ENCODE results near the gene ADAMTS18.

ADAMTS18 gene

GRCh38 chr16:77449208-77449607 lies 14.4 kb upstream of the ADAMTS18 start:
- DNase-seq (ENCODE audit: low spot score in 2 of 2), result no peak
- H3K36me3 ChIP-seq (replicated peaks), result no peaks in the 10 kb centered on the region
- no peaks in the 10 kb centered on the region for H3K9me3 ChIP-seq
- no peaks in the 10 kb centered on the region for H3K4me1 ChIP-seq
- H3K4me3 ChIP-seq, result no peak overlapping the region
- no peaks in the 10 kb centered on the region for H3K27me3 ChIP-seq (ENCODE audit: low read depth)
- in situ Hi-C loops (cut with MboI; ENCODE audit: low sequenced_read_pairs), result no loop called here

DNA sequence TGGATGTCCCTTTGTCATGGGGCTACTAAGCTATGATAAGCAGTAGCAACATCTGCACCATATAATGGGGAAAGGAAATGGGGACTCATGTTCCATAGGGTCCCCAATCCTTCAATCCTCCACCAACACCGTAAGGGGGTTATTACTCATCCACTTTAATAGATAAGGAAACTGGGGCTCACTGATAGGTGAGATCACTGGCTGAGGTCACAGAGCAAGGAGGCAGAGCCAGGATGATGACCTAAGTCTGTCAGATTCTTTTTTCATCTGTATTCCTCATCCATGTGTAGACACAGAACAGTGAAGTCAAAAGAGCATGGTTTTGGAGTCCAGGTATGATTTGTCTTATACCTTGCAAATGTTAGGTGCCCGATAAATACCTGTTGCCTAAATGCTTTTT lies 10.5 kb upstream of the ADAMTS18 start:
- Histone ChIP-seq H3K4me1 (no peaks in the 10 kb centered on the region), H3K36me3 (replicated peaks) (no peaks in the 10 kb centered on the region), H3K9me3 (no peaks in the 10 kb centered on the region), H3K4me3 (no peak overlapping the region), H3K27me3 (ENCODE audit: low read depth) (no peaks in the 10 kb centered on the region)
- in situ Hi-C loops (cut with MboI; ENCODE audit: low sequenced_read_pairs), result no loop called here
- no peak for DNase-seq (ENCODE audit: low spot score in 2 of 2)

DNA sequence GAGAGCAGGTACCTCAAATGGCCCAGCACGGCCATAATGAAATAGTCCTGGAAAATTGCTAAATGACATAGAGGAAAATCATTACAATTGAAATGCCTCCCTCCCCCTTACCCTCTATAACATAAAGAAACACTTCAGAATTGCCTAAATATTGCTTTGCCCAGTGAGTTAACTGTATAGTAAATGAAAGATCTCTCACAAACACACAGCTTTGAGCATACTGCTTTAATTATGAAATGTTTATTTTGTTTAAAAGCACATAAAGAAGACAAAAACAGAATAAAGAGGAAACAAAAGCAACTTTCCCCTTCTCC lies 9.3 kb upstream of the ADAMTS18 start:
- Histone ChIP-seq H3K4me1 (no peaks in the 10 kb centered on the region), H3K27me3 (ENCODE audit: low read depth) (no peaks in the 10 kb centered on the region), H3K9me3 (no peaks in the 10 kb centered on the region), H3K4me3 (no peak overlapping the region), H3K36me3 (replicated peaks) (no peaks in the 10 kb centered on the region)
- DNase-seq (ENCODE audit: low spot score in 2 of 2), result no peak
- in situ Hi-C loops (cut with MboI; ENCODE audit: low sequenced_read_pairs), result no loop called here

GRCh38 chr16:77443357-77444146 lies 8.7 kb upstream of the ADAMTS18 start:
- Histone ChIP-seq H3K4me1 (no peaks in the 10 kb centered on the region), H3K9me3 (no peaks in the 10 kb centered on the region), H3K4me3 (no peak overlapping the region), H3K36me3 (replicated peaks) (no peaks in the 10 kb centered on the region), H3K27me3 (ENCODE audit: low read depth) (no peaks in the 10 kb centered on the region)
- no peak for DNase-seq (ENCODE audit: low spot score in 2 of 2)
- in situ Hi-C loops (cut with MboI; ENCODE audit: low sequenced_read_pairs), result no loop called here

GRCh38 chr16:77442078-77442477 lies 7.2 kb upstream of the ADAMTS18 start:
- Histone ChIP-seq H3K4me1 (no peaks in the 10 kb centered on the region), H3K4me3 (no peak overlapping the region), H3K36me3 (replicated peaks) (no peaks in the 10 kb centered on the region), H3K9me3 (no peaks in the 10 kb centered on the region), H3K27me3 (ENCODE audit: low read depth) (no peaks in the 10 kb centered on the region)
- in situ Hi-C loops (cut with MboI; ENCODE audit: low sequenced_read_pairs), result no loop called here
- no peak for DNase-seq (ENCODE audit: low spot score in 2 of 2)

DNA sequence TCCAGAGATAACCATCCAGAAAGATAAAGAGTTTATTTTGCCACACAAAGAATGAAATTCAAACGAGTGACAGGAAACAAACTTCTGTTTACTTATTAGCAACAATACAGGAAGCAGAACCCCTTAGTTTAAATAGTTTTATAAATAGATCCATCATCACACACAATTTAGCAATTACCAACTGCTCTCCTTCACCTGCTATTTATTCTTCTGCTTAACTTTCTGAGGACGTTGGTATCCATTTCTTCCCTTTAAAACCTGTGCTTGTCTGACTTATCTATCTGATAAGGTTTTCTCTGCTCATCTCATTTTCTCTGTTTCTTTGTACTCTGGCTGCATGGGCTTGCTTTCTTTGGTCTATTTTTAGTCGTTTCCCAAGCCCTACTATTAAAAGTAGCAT lies 4.3 kb upstream of the ADAMTS18 start:
- no peaks in the 10 kb centered on the region for H3K9me3 ChIP-seq
- H3K4me1 ChIP-seq, result no peaks in the 10 kb centered on the region
- H3K36me3 ChIP-seq (replicated peaks), result no peaks in the 10 kb centered on the region
- H3K27me3 ChIP-seq (ENCODE audit: low read depth), result peaks cover under 1% of the 10 kb centered on the region
- no peak for DNase-seq (ENCODE audit: low spot score in 2 of 2)
- in situ Hi-C loops (cut with MboI; ENCODE audit: low sequenced_read_pairs), result no loop called here
- H3K4me3 ChIP-seq, result no peak overlapping the region

DNA sequence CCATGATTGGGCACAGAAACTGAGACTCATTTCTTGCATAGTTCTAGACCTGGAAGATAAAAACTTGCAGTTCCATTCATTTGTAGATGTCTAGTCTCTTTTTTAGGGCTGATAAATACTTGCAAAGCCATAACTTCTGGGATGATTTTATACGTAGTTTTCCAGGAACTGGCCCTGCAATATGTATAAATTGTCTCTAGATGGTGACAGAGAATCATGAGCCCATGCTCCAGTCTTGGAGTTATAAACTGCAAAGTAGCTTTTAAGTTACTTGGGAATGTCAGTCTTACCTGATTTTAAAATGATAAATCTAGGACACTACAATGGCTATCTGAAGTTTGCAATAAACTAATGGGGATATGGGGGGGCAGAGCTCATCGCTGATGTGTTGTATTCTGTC lies 3.0 kb upstream of the ADAMTS18 start:
- DNase-seq (ENCODE audit: low spot score in 2 of 2), result no peak
- Histone ChIP-seq H3K4me3 (no peak overlapping the region), H3K36me3 (replicated peaks) (no peaks in the 10 kb centered on the region), H3K27me3 (ENCODE audit: low read depth) (peaks cover 11% of the 10 kb centered on the region), H3K4me1 (no peaks in the 10 kb centered on the region), H3K9me3 (no peaks in the 10 kb centered on the region)
- in situ Hi-C loops (cut with MboI; ENCODE audit: low sequenced_read_pairs), result no loop called here

DNA sequence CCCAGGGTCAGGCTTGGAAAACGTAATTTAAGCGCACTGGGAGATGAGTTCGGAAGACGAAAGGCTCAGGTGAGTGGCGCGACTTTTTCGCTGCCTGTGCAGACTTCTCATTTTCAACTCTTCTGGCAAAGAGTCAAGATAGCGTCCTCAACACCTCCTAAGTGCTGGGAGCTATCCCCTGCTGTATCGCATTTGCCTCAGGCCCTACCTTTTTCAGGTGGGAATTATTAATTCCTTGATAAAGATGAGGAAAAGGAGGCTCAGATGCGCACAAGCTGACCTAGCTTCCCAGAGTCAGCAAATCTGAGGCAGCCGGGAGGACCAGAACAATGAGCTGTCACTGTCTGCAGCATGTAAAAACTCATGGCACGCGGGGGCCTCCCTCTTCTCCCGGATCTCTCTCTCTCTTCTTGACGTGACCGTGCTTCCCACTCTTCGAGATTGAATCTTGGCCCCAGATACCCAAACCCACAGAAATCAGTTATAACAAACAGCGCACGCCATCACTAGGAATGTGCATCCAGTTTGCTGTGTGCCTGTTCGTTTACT lies 512 bp upstream of the ADAMTS18 start:
- DNase-seq (ENCODE audit: low spot score in 2 of 2), result no peak
- in situ Hi-C loops (cut with MboI; ENCODE audit: low sequenced_read_pairs), result no loop called here
- H3K9me3 ChIP-seq, result no peaks in the 10 kb centered on the region
- H3K36me3 ChIP-seq (replicated peaks), result no peaks in the 10 kb centered on the region
- H3K27me3 ChIP-seq (ENCODE audit: low read depth), result peaks cover 11% of the 10 kb centered on the region
- no peak overlapping the region for H3K4me3 ChIP-seq
- H3K4me1 ChIP-seq, result no peaks in the 10 kb centered on the region

DNA sequence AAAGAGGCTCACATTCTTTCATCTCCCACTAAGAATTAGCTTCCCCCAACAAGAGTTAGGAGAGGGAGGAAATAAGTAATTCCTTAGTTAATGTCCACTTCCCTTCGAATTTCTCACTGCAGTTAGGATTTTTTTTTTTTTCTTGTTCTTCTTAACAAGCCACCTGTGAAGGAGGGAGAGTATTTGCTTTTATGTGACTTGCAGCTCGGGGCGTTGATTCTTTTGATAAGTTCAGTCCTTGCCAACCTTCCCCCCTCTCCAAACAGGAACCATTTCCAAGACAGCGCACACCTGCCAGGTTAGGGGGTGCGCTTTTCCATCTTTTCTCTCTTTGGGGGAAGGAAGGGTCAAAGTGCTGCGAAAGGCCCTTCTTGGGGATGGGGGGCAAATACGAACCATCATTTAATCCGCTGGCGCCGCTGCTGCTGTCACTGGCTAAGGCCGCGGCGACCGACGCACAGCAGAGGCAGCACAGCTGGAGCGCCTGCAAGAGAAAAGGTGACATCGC lies 758 bp downstream of the ADAMTS18 start:
- Histone ChIP-seq H3K4me1 (no peaks in the 10 kb centered on the region), H3K36me3 (replicated peaks) (no peaks in the 10 kb centered on the region), H3K4me3 (no peak overlapping the region), H3K27me3 (ENCODE audit: low read depth) (peaks cover 11% of the 10 kb centered on the region), H3K9me3 (no peaks in the 10 kb centered on the region)
- no peak for DNase-seq (ENCODE audit: low spot score in 2 of 2)
- in situ Hi-C loops (cut with MboI; ENCODE audit: low sequenced_read_pairs), result no loop called here

GRCh38 chr16:77433146-77433545 lies 1.7 kb downstream of the ADAMTS18 start:
- peaks cover 11% of the 10 kb centered on the region for H3K27me3 ChIP-seq (ENCODE audit: low read depth)
- no peak overlapping the region for H3K4me3 ChIP-seq
- in situ Hi-C loops (cut with MboI; ENCODE audit: low sequenced_read_pairs), result no loop called here
- no peaks in the 10 kb centered on the region for H3K9me3 ChIP-seq
- no peaks in the 10 kb centered on the region for H3K4me1 ChIP-seq
- no peak for DNase-seq (ENCODE audit: low spot score in 2 of 2)
- H3K36me3 ChIP-seq (replicated peaks), result no peaks in the 10 kb centered on the region

- Histone ChIP-seq H3K9me3 (no peaks in the 10 kb centered on the region), H3K36me3 (replicated peaks) (no peaks in the 10 kb centered on the region), H3K4me3 (no peak overlapping the region), H3K4me1 (no peaks in the 10 kb centered on the region), H3K27me3 (ENCODE audit: low read depth) (peaks cover 11% of the 10 kb centered on the region)
- in situ Hi-C loops (cut with MboI; ENCODE audit: low sequenced_read_pairs), result no loop called here
- no peak for DNase-seq (ENCODE audit: low spot score in 2 of 2)
These were observed 2.6 kb downstream of the ADAMTS18 start for GRCh38 chr16:77432264-77432663.

DNA sequence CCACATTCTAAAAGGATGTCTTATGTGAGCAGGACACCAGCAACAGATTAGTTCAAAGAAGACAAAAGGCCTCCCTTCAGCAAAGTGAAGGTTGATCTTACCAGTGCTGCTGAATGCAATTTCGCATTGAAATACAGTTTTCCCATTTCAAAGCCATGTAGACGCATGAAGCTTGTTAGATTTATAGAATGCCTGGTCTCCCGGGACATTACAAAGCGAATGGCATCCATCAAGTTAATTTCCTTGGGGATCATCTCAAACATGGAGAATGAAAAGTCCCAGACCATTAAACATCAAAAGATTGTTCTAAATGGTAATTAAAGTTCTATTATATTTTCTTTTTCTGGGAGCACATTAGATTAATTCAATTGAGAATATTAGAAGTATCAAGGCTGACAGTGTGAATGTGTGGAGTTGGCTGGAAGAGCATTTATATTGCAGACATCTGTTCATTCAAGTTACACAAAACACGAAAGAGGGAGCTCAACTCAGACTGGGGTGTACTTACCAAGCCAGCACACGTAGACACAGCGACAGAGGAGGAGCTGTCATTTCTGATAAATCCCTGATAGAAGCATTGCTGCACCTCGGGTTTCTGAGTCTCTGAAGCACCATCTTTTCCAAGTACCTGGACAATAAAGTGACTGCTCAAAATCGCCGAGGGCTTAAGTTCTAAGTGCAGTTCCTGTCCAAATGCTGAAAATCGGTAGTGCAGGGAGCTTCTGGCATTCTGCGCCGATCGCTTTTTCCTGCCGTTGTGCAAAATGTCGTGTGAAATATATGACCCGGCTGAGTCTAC lies 3.8 kb downstream of the ADAMTS18 start:
- in situ Hi-C loops (cut with MboI; ENCODE audit: low sequenced_read_pairs), result no loop called here
- Histone ChIP-seq H3K9me3 (no peaks in the 10 kb centered on the region), H3K27me3 (ENCODE audit: low read depth) (peaks cover 11% of the 10 kb centered on the region), H3K36me3 (replicated peaks) (no peaks in the 10 kb centered on the region), H3K4me3 (no peak overlapping the region), H3K4me1 (no peaks in the 10 kb centered on the region)
- DNase-seq (ENCODE audit: low spot score in 2 of 2), result no peak

- in situ Hi-C loops (cut with MboI; ENCODE audit: low sequenced_read_pairs), result no loop called here
- H3K36me3 ChIP-seq (replicated peaks), result no peaks in the 10 kb centered on the region
- H3K4me3 ChIP-seq, result no peak overlapping the region
- no peak for DNase-seq (ENCODE audit: low spot score in 2 of 2)
- no peaks in the 10 kb centered on the region for H3K9me3 ChIP-seq
- H3K27me3 ChIP-seq (ENCODE audit: low read depth), result peaks cover 11% of the 10 kb centered on the region
- H3K4me1 ChIP-seq, result no peaks in the 10 kb centered on the region
These were observed 4.5 kb downstream of the ADAMTS18 start for GRCh38 chr16:77430360-77430759.

Data from HAP-1 (cell line).